Measurements from ENCODE around the gene BTBD16.
A peak's percentile ranks its signal among the peaks of the same experiment; 100 is the strongest.

Gene BTBD16

DNA sequence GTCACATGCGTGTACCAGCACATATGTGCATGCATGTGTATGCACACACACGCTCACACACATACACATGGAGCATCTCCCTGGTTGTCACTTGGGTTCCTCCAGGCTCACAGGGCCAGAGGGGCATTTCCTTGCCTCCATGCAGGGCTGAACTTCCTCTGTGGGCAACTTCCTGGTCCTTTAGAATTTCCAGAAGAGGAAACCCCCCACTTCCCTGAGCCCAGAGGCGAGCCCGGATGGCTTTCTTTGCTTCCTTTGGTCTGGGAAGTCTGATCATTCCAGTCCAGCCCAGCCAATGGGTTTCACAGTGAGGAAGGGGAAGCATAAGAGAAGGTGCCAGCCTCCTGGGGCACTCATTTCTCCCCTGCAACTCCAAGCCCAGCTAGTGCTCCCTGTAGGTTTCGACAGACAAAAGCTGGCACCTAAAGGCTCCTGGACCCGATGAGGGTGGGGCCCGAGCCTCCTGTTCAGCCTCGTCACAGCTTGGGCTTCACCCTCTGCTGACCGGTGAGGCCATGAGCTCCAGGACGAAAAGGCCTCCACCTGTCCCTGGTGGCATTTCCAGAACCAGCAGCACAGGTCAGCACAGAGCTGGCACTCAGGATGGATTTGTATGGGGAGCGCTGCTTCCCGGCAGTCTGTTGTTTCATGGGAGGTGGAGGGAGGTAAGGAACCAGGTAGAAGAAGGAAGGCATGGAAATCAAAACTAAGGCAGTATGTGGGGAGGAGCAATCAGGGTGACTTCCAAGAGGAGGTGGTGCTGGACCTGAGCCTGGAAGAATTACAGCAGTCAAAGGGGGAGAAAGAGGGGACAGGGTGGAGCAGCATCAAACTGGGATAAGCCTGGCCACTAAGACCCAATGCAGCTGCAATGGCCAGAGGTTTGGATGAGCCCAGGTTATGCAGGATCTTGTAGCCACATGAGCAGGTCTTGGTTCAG lies 23.7 kb downstream of the BTBD16 start:
- no peak for DNase-seq (ENCODE audit: low read depth, low spot score)

DNA sequence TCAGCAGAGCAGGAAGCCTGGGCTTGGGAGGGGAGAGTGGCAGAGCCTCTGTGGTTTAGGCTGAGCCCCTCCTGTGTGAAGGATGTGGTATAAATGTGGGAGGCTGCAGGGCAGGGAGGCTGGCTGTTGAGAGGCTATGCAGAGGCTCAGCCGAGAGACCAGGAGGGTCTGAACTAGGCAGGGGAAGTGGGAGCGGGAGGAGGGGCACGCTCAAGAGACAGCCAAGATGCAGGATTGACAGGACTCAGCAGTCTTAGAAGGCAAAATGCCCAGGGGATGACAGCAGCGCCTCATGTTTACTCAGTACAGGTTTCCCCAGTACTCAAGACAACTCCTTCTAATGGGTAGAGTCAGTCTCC lies 24.3 kb downstream of the BTBD16 start:
- no peak for DNase-seq (ENCODE audit: low read depth, low spot score)

DNA sequence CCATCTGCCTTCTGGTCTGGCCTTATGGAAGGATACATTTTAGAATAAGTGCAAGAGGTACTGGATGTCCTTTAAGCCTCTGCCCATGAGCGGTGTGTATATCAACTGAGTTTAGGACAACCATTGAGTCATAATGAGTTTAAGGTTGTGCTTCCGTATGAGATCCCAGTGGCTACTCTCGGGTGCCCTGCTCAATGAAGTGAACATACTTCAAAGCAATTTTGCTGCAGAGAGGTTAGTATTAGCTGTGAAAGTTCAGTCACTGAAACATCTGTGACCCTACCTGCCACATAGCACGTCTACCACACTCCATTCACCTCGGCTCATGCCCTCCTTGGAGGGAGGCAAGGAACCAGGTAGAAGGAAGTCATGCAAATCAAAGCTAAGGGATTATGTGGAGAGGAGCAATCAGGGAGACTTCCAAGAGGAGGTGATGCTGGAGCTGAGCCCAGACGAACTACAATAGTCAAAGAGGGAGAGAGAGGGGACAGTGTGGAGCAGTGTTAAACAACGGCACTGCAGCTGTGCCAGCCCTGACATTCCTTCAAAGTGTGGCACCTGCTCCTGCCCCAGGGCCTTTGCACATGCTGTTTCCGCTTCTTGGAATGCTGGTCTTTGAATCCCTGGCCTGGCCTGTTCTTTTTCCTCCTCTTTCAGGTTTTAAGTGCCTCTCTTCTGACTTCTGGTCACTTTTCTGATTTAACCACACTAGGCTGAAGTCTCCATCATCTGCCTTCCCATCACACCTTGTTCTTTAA lies 25.4 kb downstream of the BTBD16 start:
- no peak for DNase-seq (ENCODE audit: low read depth, low spot score)

DNA sequence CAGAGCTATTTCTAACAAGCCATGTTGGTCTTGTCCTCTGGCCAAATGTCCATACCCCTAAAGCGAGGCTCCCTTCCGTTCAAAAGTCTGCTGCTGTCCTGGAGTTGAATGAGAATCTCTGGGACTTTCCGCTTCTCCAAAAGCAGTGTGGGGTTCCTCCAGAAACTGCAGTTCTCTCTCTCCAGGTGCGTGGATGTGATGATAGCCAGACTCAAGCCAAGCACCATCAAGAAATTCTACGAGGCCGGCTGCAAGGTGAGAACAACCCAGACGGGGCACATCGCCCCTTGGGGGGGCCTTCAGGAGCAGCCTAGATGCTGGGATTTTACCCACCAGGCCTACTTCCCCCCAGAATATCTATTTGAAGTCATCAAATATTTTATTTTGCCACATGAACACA lies 26.5 kb downstream of the BTBD16 start:
- DNase-seq (ENCODE audit: low read depth, low spot score) = no peak

DNA sequence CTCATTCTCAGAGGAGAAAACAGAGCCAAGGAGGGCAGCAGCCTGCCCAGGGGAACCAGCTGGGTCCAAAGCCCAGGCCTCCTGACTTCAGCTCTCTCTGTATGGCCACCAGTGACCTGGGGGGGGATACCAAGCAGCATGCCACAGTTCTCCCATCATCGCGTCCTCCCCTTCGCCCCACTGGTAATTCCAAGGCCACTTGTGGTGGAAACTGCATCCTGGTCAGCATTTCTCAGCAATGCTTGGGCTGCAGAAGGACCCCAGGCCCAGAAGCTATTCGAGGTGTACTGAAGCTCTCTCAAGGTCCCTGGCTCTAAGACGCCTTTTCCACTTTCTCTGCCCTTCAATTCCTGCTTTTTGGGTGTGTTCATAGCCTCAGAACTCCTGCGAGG lies 27.1 kb downstream of the BTBD16 start:
- no peak for DNase-seq (ENCODE audit: low read depth, low spot score)

DNA sequence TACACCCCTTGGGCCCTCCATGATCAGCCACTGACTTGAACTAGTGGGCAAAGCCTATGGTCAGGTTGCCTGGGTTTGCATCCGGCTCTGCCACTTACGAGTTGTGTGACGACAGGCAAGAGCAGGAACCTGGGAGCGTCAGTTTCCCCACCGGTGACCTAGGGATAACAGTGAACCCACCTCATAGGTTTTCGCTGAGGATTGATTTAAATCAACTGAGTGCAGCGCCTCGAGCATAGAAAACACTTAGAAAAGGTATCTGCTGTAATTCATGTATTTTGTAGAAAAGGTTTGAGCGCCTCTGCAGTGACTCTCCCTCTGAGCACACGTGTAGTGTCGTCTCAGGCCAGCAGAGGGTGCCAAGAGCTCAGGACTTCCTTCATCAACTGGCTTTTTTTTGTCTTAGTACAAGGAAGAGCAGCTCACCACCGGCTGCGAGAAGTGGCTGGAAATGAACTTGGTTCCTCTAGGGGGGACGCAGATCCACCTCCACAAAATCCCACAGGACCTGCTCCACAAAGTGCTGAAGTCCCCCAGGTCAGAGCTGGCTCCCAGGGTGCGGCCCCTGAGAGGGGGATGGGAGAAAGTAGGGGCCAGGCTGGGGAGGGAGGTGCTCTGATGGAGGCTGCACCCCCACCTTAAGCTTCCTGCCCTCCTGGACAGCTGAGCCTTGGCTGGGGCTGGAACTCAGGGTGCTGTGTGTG lies 27.7 kb downstream of the BTBD16 start:
- DNase-seq (ENCODE audit: low read depth, low spot score) = peak; percentile 31

DNA sequence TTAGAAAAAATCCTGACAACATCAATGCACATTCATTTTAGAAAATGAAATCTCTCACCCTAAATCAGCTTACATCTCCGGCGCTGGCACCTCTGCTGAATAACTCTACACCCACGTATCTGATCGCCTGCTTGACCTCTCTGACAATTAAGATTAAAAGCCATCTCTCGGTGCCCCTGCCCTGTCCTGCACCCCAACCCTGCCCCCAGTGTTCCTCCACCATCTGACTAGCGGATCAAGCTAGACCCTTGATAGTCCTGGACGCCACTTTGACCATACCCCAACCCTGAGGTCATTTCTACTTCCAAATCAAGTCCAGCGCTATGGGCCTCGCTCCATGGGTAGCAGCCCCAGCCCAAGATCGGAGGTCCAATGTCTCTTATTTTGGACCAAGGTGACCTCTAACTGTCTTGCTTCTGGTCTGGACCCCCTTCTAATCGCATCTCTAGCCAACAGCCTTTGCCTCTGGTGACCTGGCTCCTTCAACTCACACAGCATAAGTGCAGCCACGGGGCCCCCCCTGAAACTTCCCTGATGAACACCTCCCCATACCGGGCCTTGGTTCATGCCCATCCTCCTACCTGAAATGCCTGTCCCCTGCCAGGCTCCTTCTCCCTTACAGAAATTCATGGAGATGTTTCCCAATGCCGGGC lies 28.5 kb downstream of the BTBD16 start:
- DNase-seq (ENCODE audit: low read depth, low spot score) = no peak

DNA sequence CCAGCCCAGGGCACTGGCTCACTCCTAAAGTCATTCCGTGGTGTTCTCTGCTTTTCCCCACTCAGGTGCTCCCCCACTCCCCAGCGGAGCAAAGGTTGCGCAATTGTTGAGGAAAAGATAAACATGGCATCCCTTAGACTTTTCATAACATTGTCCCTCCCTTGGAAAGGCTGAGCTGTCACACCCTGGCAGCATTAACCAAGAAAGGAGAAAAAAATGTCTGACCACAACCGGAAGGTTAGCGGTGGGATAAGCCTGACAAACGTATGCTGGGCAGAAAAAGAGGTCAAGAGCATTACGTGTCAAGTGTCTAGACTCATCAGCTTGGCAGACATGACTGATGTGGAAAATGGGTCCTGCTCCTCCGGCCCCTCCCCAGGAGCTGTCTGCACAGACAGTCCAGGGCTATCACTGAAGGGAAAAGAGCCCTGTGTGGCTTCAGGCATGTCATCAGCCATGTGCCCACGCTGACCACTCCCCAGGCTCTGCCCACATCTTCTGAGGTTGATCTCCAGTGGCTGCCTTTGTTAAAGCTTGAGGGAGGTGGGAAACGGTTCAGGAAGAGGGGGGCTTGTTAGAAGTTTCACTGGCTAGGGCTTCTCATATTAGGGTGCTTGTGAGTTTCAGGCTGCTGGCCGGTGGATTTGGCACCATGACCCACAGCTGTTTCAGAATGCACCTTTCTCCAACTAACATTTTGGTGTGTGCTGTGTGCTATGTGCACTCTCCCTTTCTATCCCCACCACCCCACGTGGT lies 30.1 kb downstream of the BTBD16 start:
- DNase-seq (ENCODE audit: low read depth, low spot score) = no peak

DNA sequence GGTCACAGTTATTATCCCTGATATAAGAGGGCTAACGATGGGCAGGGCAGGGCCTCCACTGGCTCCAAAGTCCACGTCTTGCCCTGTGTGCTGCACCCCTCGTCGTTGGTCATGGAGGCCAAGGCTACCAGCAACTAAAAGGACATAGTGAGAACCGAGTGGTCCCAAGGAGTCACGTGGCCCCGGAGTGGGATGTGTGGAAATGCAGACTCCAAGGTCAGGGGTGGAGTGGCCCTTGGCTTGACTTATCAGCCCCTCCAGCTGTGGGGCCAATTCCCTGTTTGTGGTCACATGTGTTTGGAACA lies 30.7 kb downstream of the BTBD16 start:
- no peak for DNase-seq (ENCODE audit: low read depth, low spot score)

DNA sequence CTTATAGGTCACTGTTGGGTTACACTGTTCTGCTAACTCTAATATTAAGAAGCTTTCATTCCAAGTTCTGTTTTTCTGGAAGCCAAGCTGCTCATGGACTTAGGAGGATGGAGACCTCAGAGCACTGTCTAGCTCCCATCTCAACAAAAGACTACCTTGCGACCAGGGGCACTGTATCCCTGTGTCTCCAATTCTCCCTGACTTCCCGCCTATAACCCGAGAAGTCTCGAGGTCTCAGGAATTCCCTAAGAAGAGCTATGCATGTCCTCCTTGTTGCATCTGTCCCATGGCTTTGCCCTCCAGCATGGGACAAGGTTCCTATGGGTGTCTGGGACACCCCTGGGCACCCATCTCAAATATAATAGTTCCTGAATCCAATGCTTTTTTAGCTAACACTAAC lies 31.2 kb downstream of the BTBD16 start:
- DNase-seq (ENCODE audit: low read depth, low spot score) = no peak

DNA sequence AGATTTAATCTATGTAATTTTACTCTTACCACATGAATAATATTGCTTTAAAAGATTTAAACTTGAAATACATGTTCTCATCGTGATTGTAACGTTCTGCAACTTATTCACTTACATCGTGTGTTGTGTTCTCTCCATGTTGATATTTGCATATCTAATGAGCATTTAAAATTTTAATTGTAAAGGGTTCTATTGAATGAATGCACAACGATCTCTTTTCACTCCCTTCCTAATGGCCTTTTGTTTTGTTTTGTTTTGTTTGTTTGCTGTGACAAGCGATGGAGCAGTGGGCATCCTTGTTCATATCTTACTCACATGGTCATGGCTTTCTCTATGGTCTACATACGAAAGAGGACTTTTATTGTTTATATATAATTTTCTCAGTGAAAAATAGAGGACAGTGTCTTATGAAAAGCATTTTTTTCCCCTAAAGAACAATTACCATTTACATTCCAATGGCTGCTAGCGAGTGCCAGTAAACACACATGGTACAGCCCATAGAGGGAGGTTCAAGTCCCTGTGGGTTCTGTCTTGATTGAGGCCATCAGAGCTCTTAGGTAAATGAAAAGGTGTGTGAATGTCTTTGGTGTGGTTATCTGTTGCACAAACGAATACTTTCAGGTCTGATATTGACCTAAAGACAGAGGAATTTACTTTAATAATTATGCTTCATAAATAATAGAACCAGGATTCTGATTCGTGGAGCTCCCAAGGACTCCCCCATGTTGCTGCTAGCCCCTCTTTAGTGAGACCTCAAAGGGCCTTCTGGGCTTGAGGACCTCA lies 32.4 kb downstream of the BTBD16 start:
- DNase-seq (ENCODE audit: low read depth, low spot score) = no peak

DNA sequence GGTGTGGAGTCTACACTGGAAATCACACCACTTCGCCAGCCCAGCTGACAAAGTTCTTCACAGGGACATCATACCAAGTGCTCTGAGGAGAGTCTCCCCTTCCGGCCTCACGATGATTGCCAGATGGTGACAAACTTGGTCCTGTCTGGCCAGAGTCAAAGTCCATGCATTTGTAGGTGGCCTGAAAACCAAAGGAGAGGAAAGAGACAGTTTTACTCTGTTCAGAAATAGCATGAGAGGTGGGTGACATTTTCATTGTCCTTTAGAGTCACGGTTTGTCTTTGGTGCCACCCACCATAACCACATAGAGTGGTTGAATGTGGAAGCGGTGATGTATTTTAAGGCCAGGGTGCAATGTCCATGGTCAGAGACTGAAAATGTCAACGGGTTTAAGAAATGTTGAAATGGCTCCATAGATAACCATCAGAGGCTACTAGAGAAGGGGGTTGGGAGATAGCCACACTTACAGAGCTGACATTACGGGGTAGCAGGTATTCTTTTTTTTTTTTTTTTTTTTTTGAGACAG lies 33.0 kb downstream of the BTBD16 start:
- DNase-seq (ENCODE audit: low read depth, low spot score) = no peak

DNA sequence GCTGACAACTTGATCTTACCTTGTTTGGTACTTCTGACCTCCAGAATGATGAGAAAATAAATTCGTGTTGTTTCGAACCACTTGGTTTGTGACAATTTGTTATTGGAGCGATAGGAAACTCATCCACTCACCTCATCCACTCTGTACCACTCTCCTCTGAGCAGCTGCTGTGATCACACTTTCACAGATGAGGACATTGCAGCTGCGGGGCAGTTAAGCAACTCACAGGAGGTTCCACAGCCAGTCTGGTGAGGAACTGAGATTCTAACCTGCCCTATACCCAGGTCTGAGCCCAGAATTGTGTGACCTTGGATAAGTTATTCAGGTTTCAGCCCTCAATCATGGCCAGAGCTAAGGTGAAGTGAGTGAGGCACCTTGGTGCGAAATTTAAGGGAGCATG lies 35.2 kb downstream of the BTBD16 start:
- no peak for DNase-seq (ENCODE audit: low read depth, low spot score)

DNA sequence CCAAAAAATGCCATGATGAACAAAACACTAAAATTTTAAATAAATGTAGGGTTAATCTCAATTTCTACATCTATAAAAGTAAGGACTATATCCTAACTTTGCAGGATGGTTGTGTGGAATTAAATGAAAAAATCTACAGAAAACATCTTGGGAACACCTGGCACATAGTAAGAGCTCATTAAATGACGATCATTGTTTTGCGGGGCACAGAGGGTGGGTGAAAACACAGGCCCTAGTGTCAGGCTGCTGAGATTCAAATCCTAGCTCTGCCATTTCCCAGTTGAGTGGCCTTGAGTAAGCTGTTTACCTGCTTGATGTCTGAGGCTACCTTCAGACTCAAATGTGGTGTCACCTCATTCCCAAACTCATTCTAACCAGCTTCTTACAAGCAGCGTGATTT lies 35.6 kb downstream of the BTBD16 start:
- DNase-seq (ENCODE audit: low read depth, low spot score) = no peak

DNA sequence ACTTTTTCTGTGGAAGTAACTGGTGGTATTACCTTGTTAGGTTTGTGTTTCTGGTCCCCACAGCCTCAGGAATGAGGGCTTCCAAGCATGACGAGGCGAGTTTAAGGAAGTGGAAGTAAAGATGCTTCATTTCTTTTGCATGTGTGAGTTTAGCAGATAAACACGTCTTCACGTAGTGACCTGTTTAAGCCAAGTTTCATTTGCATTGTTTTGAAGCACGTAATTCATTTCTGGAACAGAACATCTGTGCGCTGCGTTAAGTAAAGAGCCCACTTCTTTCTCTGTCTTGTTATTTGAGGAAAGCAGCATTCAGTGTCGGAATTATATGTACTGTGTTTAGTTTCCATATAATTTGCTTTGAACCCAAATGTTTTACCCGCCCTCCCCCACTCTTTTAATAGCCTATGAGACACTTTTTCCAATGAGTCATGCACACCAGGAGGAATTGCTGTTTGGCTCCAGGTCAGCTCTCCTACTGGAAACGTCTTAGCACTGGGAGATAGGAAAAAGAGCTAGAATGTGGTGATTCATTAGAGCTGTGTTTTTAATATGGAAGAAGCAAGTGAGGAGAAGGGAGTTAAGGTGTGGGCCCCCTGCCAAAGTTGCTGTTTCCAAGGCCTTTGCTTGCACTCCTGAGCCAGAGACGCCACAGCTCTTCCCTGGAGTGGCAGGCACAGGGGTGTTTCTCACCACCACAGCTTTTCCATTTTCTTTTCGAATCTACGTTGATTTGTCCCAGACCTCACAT lies 36.7 kb downstream of the BTBD16 start:
- DNase-seq (ENCODE audit: low read depth, low spot score) = no peak

DNA sequence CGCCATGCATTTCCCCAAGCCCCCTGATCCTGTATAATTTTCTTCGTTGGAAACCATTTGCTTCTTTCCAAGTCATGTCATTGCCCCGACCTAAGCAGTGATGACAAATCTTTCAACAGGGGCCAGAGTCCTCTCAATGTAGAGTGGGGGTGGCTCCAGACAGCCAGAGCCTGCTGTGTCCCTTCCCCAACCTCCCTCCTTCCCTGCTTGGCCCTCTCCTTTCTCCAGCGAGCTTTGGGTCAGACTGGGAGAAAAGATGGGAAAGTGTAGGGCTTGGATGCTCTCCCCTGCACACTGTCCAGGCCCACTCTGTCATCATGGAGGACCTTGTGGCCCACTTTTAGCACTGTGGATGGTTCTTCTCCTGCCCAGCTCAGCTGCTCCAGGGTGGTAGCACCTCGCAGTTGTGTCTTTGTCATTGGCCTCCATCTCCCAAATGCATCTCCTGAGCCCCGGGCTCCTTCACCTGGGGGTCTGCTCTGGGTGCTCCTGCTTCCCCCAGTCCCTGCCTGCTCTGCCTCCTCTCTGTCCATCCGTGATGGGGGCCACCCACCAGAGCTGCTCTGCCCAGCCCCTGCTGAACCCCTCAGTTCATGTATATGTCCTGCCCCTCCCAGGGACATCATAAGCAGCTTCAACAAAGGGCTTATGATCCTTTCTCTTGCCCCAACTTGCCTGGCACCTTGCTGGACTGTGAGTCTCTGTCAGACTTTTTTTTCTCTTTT lies 37.5 kb downstream of the BTBD16 start:
- no peak for DNase-seq (ENCODE audit: low read depth, low spot score)

DNA sequence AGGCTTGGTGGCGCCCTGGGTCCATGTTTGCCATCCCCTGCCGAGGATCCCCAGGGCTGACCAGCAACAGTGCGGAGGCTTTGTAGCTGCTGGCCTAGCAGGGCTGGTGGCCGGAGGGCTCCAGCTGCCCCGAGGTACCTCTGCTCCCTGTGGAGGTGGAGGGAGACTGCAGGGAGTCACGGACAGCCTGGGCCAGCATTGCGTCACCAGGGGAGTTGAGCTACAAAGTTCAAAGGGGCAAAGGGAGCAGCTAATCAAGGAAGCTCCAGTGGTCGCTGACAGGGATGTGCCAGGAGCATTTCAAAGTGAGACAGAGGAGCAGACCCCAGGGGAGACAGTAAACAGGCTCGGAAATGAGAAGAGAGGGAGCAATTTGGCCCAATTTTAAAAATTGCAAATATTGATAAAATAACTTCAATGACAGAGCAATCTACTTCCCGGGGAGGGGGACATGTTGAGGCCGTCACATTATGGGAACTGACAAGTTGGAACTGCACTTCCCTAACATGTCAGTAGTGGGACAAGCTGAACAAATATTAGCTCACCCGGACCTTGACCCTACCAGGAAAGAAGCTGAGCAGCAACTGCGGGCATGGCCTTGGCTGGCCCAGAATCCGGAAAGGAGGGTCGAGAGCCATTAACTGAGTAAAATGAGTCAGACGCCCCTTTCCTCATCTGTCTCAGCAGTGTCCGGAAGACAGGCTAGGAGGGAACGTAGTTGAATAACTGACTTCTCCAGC lies 39.4 kb downstream of the BTBD16 start:
- no peak for DNase-seq (ENCODE audit: low read depth, low spot score)

DNA sequence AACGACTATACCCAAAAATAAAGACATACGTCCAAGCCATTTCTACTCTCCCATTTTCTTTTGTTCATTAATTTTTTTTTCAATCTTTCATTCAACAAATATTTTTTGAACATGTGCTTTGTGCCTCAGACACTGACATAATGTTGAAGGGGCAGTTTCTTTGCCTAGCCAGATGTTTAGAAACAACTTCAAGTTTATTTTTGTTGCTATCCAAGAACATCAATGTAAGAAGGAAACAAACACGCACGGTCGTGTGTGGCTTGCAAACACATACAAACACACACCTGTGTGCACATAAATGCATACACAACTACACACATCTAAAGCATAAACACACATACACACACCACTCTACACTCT lies 39.9 kb downstream of the BTBD16 start:
- DNase-seq (ENCODE audit: low read depth, low spot score) = no peak
